Endothelial cell of umbilical vein (primary cell): ENCODE measurements around the gene KRTAP4-5. TPM values are rescaled to one million over a fixed set of nuclear protein-coding genes. Genes with fewer than 3 reads are reported as not detected.

ENCODE experiments used
- BruUV-seq: library from RNA; stranded (reverse); fragments of 400-500 nt; replicated peaks from 2 replicates; lab custom pipeline; 2021; lab: Mats Ljungman, UMichigan
- CTCF ChIA-PET: fragments of 300-600, 350-600 bp; sonication (Branson Sonifier 250); formaldehyde crosslinking; loops from one replicate; lab custom pipeline; 2021; ENCODE audit warnings: antibody characterized with exemption, inconsistent platforms; lab: Charles Lee
- POLR2A ChIA-PET: fragments of 300-600, 350-600 bp; sonication (Branson Sonifier 250); formaldehyde crosslinking; loops from one replicate; lab custom pipeline; 2021; ENCODE audit warnings: antibody characterized with exemption, inconsistent platforms; lab: Charles Lee
- DNase-seq: peaks from one replicate; pipeline ENCODE4 v3.0.0-alpha.2; 2011; ENCODE audit warnings: low read depth, low spot score
- FAIRE-seq: peaks from 2 replicates; lab custom pipeline; 2011; peaks lifted over from hg19 to GRCh38; lab: Jason Lieb, UNC
- H2AFZ ChIP-seq: 2 replicates; pipeline ENCODE4 v1.6.0; 2012; ENCODE audit warnings: low read depth, low read length, control low read depth, inconsistent platforms
- H3K27ac ChIP-seq: 2 replicates; pipeline ENCODE4 v1.5.1; 2011; ENCODE audit warnings: low read depth, mild to moderate bottlenecking, control low read depth, low read length, moderate library complexity; ENCODE audit not compliant: insufficient read depth
- H3K27me3 ChIP-seq, 2 experiments: 2 replicates each; pipeline versions ENCODE4 v1.6.0 to v1.6.1; 2011; ENCODE audit warnings: low read length in 2 of 2, mixed read lengths in 1 of 2; ENCODE audit not compliant: control insufficient read depth in 2 of 2, insufficient read depth in 2 of 2
- H3K36me3 ChIP-seq, 2 experiments: 2 replicates in 1 of 2; 3 replicates in 1 of 2; pipeline ENCODE4 v1.5.1; 2011; ENCODE audit warnings: low read length in 2 of 2, mild to moderate bottlenecking in 1 of 2, moderate library complexity in 1 of 2; ENCODE audit not compliant: control insufficient read depth in 2 of 2, insufficient read depth in 2 of 2; ENCODE audit errors: extremely low read depth in 1 of 2
- H3K4me1 ChIP-seq: 3 replicates; pipeline ENCODE4 v1.5.1; 2011; ENCODE audit warnings: mild to moderate bottlenecking, low read length; ENCODE audit not compliant: control insufficient read depth, insufficient read depth; ENCODE audit errors: extremely low read depth
- H3K4me2 ChIP-seq: 2 replicates; pipeline ENCODE4 v1.6.1; 2011; ENCODE audit warnings: low read length, control low read depth, mixed read lengths; ENCODE audit not compliant: insufficient read depth
- H3K4me3 ChIP-seq, 3 experiments: fragments of 200-600 bp in 1 of 3; sonication (generic), shearing (Covaris generic) in 1 of 3; replicated peaks in 1 of 3; 2 replicates each; pipeline ENCODE4 v1.5.1; 2011 to 2016; ENCODE audit warnings: control low read depth in 3 of 3, low read length in 3 of 3, mild to moderate bottlenecking in 2 of 3, inconsistent platforms in 1 of 3, low read depth in 1 of 3, moderate library complexity in 1 of 3; ENCODE audit not compliant: insufficient read depth in 1 of 3
- H3K79me2 ChIP-seq: 2 replicates; pipeline ENCODE4 v1.6.0; 2012; ENCODE audit warnings: low read length, inconsistent platforms; ENCODE audit not compliant: control insufficient read depth, insufficient read depth
- H3K9ac ChIP-seq: replicated peaks from 2 replicates; pipeline ENCODE3; 2011; ENCODE audit warnings: low read length, control low read depth; ENCODE audit not compliant: insufficient read depth; ENCODE audit errors: extremely low read depth
- H3K9me1 ChIP-seq: replicated peaks from 3 replicates; pipeline ENCODE4 v1.6.0; 2011; ENCODE audit warnings: mild to moderate bottlenecking, low read length; ENCODE audit not compliant: control insufficient read depth, insufficient read depth; ENCODE audit errors: extremely low read depth
- H3K9me3 ChIP-seq: replicated peaks from 2 replicates; pipeline ENCODE4 v1.5.1; 2012; ENCODE audit warnings: low read length, inconsistent platforms; ENCODE audit not compliant: control insufficient read depth, insufficient read depth
- H4K20me1 ChIP-seq: replicated peaks from 2 replicates; pipeline ENCODE3; 2011; ENCODE audit warnings: mild to moderate bottlenecking, low read length; ENCODE audit not compliant: control insufficient read depth, insufficient read depth; ENCODE audit errors: extremely low read depth
- EZH2 ChIP-seq: IDR thresholded peaks from 2 replicates; pipeline ENCODE4 v1.6.1; 2012; ENCODE audit warnings: borderline replicate concordance, low read depth, mild to moderate bottlenecking, moderate library complexity, low read length, inconsistent platforms; ENCODE audit not compliant: severe bottlenecking
- FOS ChIP-seq: IDR thresholded peaks from 2 replicates; pipeline ENCODE4 v1.6.1; 2011; ENCODE audit warnings: mild to moderate bottlenecking, low read length, moderate library complexity, borderline replicate concordance; ENCODE audit not compliant: insufficient read depth
- JUN ChIP-seq: IDR thresholded peaks from 2 replicates; pipeline ENCODE4 v1.6.1; 2011; ENCODE audit warnings: borderline replicate concordance, low read depth; ENCODE audit not compliant: insufficient read length, insufficient read depth
- POLR2A ChIP-seq: IDR thresholded peaks from 2 replicates; pipeline ENCODE4 v1.6.1; 2012; ENCODE audit warnings: low read depth, mild to moderate bottlenecking, control low read depth, low read length
- dilution Hi-C: fragments of 300-500 bp; cut with MboI; formaldehyde crosslinking; loops from one replicate; pipeline ENCODE4 v1.15.0; 2019; ENCODE audit warnings: low sequenced_read_pairs; ENCODE audit not compliant: extremely low pct_ligation_motif_present
- intact Hi-C: fragments of 100-400 bp; cut with micrococcal nuclease; formaldehyde crosslinking; loops from one replicate; pipeline ENCODE4 v1.10.0; 2022
- polyA plus RNA-seq, 4 experiments: library from polyadenylated mRNA; depleted of rRNA in 3 of 4; stranded (reverse) in 3 of 4; unstranded in 1 of 4; fragments of >200 nt; gene quantifications; 2 replicates each; pipeline versions ENCODE4 v1.2.1 to v1.2.3, GENCODE V29; 2011 to 2012; ENCODE audit warnings: missing spikeins in 1 of 4
- total RNA-seq: library from RNA; stranded (reverse); gene quantifications from 2 replicates; pipeline ENCODE4 v1.2.3, GENCODE V29; 2021

KRTAP4-5 gene
- total and polyA plus RNA-seq, 2 donors (not counting 3 experiments of a cell fraction or from before 2014, with no cell fraction given) = not detected

- dilution Hi-C loops = no loop called here
- no peak for FAIRE-seq
- Histone ChIP-seq H3K27me3 (no peaks in the 10 kb centered on the region), H2AFZ (no peak within 1 kb of the TSS), H3K9me1 (no peaks in the 10 kb centered on the region), H3K4me2 (no peak within 1 kb of the TSS), H3K9me3 (no peaks in the 10 kb centered on the region), H3K36me3 (no peaks in the 10 kb centered on the region), H3K9ac (no peak within 1 kb of the TSS), H3K27ac (no peak within 1 kb of the TSS), H3K4me3 (no peak within 1 kb of the TSS), H4K20me1 (no peaks in the 10 kb centered on the region), H3K4me1 (no peaks in the 10 kb centered on the region), H3K79me2 (no peaks in the 10 kb centered on the region)
- no TSS peak for BruUV-seq
- ChIA-PET CTCF (no interaction called here), POLR2A (no interaction called here)
- intact Hi-C loops = no loop called here
- TF ChIP-seq EZH2 (no peak), FOS (no peak)
- no peak for DNase-seq
Observed at GRCh38 chr17:41168121-41168520, 18.5 kb upstream of the KRTAP4-5 start, which contains the start of gene KRTAP4-3. KRTAP4-3 (minus strand) TSS chr17:41168221; CDS start chr17:41168172, 49 bp downstream.

GRCh38 chr17:41167561-41167960, 17.9 kb upstream of the KRTAP4-5 start:
- Histone ChIP-seq H4K20me1 (no peaks in the 10 kb centered on the region), H3K27ac (no peak overlapping the region), H3K4me2 (no peak overlapping the region), H3K9me1 (no peaks in the 10 kb centered on the region), H2AFZ (no peak overlapping the region), H3K4me3 (no peak overlapping the region), H3K9ac (no peak overlapping the region), H3K27me3 (no peaks in the 10 kb centered on the region), H3K36me3 (no peaks in the 10 kb centered on the region), H3K9me3 (no peaks in the 10 kb centered on the region), H3K4me1 (no peaks in the 10 kb centered on the region), H3K79me2 (no peaks in the 10 kb centered on the region)
- FAIRE-seq (no peak), DNase-seq (no peak)
- no TSS peak for BruUV-seq
- dilution Hi-C loops = no loop called here
- ChIA-PET CTCF (no interaction called here), POLR2A (no interaction called here)
- TF ChIP-seq FOS = no peak
- no peak for TF ChIP-seq POLR2A
- no peak for TF ChIP-seq JUN
- intact Hi-C loops = no loop called here
